GM10248 (cell line): ENCODE data around the gene CHST14.

Source experiments
- CTCF ChIA-PET: fragments of 300-600 bp; sonication (Branson Sonifier 250); formaldehyde crosslinking; extraction: SDS; loops from one replicate; lab custom pipeline; 2021; ENCODE audit warnings: antibody characterized with exemption; lab: Yijun Ruan, JAX
- POLR2A ChIA-PET: fragments of 350-650 bp; sonication (Branson Sonifier 250); formaldehyde crosslinking; extraction: SDS; loops from one replicate; lab custom pipeline; 2020; ENCODE audit warnings: antibody characterized with exemption; lab: Yijun Ruan, JAX
- DNase-seq: peaks from one replicate; pipeline ENCODE4 v3.0.0; 2012; ENCODE audit errors: extremely low spot score
- TF ChIP-seq, protein P1 (sequence below): IDR thresholded peaks from 2 replicates; pipeline ENCODE4 v1.5.1; 2012; ENCODE audit warnings: mild to moderate bottlenecking, low read depth; ENCODE audit errors: extremely low read depth, missing control alignments, control extremely low read depth

Gene CHST14

DNA sequence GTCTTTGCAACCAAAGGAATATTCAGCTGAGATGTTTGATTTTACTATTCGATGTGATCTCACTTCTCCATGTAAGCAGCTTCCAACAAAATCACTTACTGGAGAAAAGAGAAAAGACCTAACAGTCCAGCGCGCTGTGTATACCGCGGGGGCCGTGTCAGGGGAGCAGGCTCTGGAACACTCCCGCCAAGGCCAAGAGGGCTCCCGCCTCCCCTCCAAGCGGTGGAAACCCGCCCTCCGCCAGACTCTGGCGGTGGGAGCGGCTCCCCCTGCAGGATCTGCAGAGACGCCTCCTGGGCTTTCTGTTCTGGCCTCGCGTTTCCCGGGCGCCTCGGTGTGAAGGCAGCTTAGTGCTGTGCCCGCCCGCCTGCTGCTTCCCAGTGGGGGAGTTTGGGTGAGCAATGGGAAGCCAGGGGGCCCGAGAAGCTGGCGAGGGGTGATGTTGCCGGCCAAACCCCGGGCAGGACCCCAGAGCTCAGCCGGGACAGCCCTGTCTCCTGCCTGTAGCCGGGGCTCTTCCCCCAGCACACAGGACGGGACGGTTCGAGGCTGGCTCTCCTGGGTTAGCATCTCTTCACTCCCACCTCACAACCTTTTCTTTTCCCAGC, 36.3 kb downstream of the CHST14 start:
- ChIA-PET POLR2A (no interaction called here), CTCF (interaction anchor here (0.6 to 2.4 kb wide), 19 partner anchors 9 to 143 kb away, joined by 3 to 16 read pairs (median 4); partner anchors contain the start of genes BAHD1 and CCDC32)
- TF ChIP-seq, protein P1, sequence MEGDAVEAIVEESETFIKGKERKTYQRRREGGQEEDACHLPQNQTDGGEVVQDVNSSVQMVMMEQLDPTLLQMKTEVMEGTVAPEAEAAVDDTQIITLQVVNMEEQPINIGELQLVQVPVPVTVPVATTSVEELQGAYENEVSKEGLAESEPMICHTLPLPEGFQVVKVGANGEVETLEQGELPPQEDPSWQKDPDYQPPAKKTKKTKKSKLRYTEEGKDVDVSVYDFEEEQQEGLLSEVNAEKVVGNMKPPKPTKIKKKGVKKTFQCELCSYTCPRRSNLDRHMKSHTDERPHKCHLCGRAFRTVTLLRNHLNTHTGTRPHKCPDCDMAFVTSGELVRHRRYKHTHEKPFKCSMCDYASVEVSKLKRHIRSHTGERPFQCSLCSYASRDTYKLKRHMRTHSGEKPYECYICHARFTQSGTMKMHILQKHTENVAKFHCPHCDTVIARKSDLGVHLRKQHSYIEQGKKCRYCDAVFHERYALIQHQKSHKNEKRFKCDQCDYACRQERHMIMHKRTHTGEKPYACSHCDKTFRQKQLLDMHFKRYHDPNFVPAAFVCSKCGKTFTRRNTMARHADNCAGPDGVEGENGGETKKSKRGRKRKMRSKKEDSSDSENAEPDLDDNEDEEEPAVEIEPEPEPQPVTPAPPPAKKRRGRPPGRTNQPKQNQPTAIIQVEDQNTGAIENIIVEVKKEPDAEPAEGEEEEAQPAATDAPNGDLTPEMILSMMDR, result peak; percentile 72
- DNase-seq, result peak; percentile 81

DNA sequence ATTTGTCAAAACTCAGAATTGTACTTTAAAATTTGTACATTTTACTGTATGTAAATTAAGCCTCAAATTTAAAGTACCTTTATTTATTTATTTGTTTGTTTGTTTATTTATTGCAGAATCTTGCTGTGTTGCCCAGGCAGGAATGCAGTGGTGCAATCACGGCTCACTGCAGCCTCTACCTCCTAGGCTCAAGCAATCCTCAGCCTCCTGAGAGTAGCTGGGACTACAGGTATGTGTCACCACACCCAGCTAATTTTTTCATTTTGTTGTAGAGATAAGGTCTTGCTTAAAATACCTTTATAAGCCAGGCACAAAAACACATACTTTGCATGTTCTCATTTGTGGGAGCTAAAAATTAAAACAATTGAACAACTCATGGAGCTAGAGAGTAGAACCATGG, 37.4 kb downstream of the CHST14 start:
- CTCF ChIA-PET, result interaction anchor here (1.0 to 2.4 kb wide), 7 partner anchors 10 to 229 kb away, joined by 3 to 10 read pairs (median 5); no protein-coding TSS in a partner anchor
- TF ChIP-seq, protein P1, result no peak
- no peak for DNase-seq
- POLR2A ChIA-PET, result no interaction called here

DNA sequence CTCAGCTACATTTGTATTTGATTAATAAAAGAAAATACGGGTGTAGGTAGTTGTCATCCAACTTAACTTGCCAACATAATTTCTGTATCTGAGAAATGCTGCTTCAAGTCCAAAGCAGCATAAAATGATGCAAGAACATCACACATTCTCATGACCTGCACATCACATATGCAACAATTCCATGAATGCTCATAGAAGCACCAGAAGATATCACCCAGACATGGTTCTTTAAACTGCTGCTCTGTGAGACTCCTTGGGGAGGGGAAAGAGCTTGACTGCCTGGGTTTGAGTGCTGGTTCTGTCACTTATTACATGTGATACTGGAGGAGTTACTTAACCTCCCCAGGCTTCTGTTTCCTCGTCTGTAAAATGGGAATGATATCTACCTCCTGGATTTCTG, 39.4 kb downstream of the CHST14 start:
- CTCF ChIA-PET, result interaction anchor here (1.1 kb wide), 1 partner anchor 10 kb away, joined by 4 read pairs; no protein-coding TSS in a partner anchor
- TF ChIP-seq, protein P1, result no peak
- POLR2A ChIA-PET, result no interaction called here
- DNase-seq, result no peak

DNA sequence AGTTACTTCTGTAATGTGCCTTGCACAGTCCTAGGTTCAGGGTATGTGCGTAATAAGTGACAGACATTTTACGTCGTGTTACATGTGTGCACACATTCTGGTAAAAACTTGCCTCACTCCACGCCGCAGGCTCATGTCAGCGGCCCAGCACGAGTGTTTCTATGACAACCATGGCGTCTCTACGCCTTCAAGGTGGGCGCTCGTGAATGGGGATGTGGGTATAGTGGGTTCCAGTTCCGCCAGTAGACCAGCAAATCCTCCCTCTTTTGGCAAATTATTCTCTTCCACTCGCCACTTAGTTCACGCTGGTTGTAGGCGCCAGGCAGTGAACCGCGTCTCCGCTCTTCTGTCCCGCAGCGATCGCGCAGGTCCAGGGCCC, 40.3 kb downstream of the CHST14 start:
- POLR2A ChIA-PET, result no interaction called here
- CTCF ChIA-PET, result interaction anchor here (1.1 kb wide), 1 partner anchor 9 kb away, joined by 4 read pairs; no protein-coding TSS in a partner anchor
- peak; percentile 63 for DNase-seq
- TF ChIP-seq, protein P1, result no peak

DNA sequence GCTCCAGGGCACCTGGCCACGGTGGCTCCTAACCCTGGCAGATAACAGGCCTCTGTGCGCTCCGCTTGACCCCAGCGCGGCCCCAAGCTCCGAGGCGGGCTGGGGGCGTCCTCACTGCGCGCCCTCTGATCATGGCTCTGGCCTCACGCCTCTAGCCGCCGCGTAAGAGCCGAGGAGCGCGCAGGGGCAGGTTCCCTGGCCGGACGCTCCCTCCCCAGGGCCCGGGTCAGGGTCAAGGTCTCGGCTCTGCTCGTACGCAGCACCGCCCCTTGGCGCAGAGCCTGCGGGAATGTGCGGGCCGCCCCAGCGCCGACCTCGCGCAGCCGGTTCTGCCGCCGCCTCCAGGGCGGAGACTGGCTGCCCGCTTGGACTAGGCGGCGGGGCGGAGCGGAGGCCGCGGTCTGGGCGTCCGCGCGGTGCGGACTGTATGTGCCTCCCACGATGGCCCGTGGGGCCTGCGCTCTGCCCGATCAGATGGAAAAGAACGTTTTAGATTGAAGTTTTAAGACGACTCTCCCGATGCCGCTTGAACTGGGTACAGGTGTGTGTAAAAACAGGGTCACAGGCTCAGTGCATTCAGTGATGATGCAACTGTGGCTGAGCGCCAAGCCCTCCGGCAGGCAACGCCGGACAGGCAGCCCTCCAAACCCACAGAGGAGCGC, 40.8 kb downstream of the CHST14 start:
- peak; percentile 65 for DNase-seq
- TF ChIP-seq, protein P1, result no peak
- ChIA-PET POLR2A (no interaction called here), CTCF (no interaction called here)

DNA sequence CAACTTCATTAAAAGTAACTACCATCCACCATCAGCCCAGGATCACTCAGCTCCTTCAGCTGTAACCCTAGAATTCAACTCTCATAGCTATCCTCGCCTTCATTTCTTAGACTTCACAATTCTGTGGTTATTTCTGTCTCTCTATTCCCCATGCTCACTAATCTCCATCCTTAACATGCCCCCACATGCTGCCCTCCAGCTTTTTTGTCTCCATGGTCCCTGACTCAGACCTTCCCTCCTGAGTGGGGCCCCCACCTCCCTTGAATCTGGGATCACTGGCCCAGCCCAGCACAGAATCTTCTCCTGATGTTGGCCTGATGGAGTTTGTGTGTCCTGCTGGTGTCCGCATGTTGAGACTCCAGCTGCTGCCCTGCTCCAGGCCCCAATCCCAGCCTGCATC, 41.7 kb downstream of the CHST14 start:
- DNase-seq, result no peak
- TF ChIP-seq, protein P1, result no peak
- CTCF ChIA-PET, result no interaction called here
- POLR2A ChIA-PET, result interaction anchor here (0.6 kb wide), 1 partner anchor 15 kb away, joined by 6 read pairs; no protein-coding TSS in a partner anchor
